SK-N-SH (cell line): Measurements from ENCODE around the gene AP2A2.

Source experiments
- CTCF ChIP-seq: fragments of 200-600 bp; sonication (generic); IDR thresholded peaks from 2 replicates; pipeline ENCODE4 v1.6.1; 2017; ENCODE audit warnings: antibody characterized with exemption, mild to moderate bottlenecking, moderate library complexity
- EP300 ChIP-seq, 2 experiments: IDR thresholded peaks; 2 replicates each; pipeline versions ENCODE4 v1.4.0 to v1.6.1; 2012; ENCODE audit warnings: borderline replicate concordance in 1 of 2, low read depth in 1 of 2, low read length in 1 of 2
- EZH2phosphoT487 ChIP-seq: fragments of 200-600 bp; sonication (generic); IDR thresholded peaks from 2 replicates; pipeline ENCODE4 v1.6.1; 2017; ENCODE audit warnings: low read depth, mixed run types, mild to moderate bottlenecking, antibody characterized with exemption, moderate library complexity, borderline replicate concordance
- MAX ChIP-seq: IDR thresholded peaks from 2 replicates; pipeline ENCODE4 v1.4.0; 2012; ENCODE audit warnings: low read depth
- NFIC ChIP-seq: IDR thresholded peaks from 2 replicates; pipeline ENCODE4 v1.4.0; 2012; ENCODE audit warnings: borderline replicate concordance
- POLR2AphosphoS5 ChIP-seq: IDR thresholded peaks from 2 replicates; pipeline ENCODE4 v1.6.1; 2012; ENCODE audit warnings: low read depth, low read length
- RCOR1 ChIP-seq: fragments of 150-350 bp; IDR thresholded peaks from 2 replicates; pipeline ENCODE4 v1.6.1; 2017; ENCODE audit warnings: antibody characterized with exemption, low read length
- REST ChIP-seq: IDR thresholded peaks from 2 replicates; pipeline ENCODE4 v1.6.1; 2012; ENCODE audit warnings: mild to moderate bottlenecking, low read depth, low read length, moderate library complexity
- RFX5 ChIP-seq: IDR thresholded peaks from 2 replicates; pipeline ENCODE4 v1.6.1; 2012; ENCODE audit warnings: mild to moderate bottlenecking, improper control_type of control experiment, low read length
- RXRA ChIP-seq: IDR thresholded peaks from 2 replicates; pipeline ENCODE4 v1.4.0; 2012; ENCODE audit warnings: low read depth, mild to moderate bottlenecking, borderline replicate concordance
- SIN3A ChIP-seq: IDR thresholded peaks from 2 replicates; pipeline ENCODE4 v1.6.1; 2012; ENCODE audit warnings: low read depth, mild to moderate bottlenecking, low read length, moderate library complexity, borderline replicate concordance
- TAF1 ChIP-seq: IDR thresholded peaks from 2 replicates; pipeline ENCODE4 v1.6.1; 2012; ENCODE audit warnings: low read depth, mild to moderate bottlenecking, low read length, moderate library complexity, borderline replicate concordance
- USF2 ChIP-seq: fragments of 150-350 bp; IDR thresholded peaks from 2 replicates; pipeline ENCODE4 v1.6.1; 2017; ENCODE audit warnings: antibody characterized with exemption, low read length, low read depth, borderline replicate concordance
- YY1 ChIP-seq: IDR thresholded peaks from 2 replicates; pipeline ENCODE4 v1.4.0; 2012; ENCODE audit warnings: low read depth, mild to moderate bottlenecking

- TF ChIP-seq YY1 (no peak), CTCF (no peak), POLR2AphosphoS5 (no peak), TAF1 (no peak), EP300 (IDR thresholded peaks at IDR 0.05; ENCODE audit: borderline replicate concordance in 1 of 2, low read depth in 1 of 2, low read length in 1 of 2) (no peak), USF2 (no peak), SIN3A (no peak), RXRA (no peak), REST (no peak), EZH2phosphoT487 (no peak), MAX (no peak), NFIC (no peak), RFX5 (no peak), RCOR1 (no peak)
These were observed 76.1 kb downstream of the AP2A2 start for GRCh38 chr11:1001617-1002405.
